Spleen (tissue), 7 donors: ENCODE results near the gene NEO1.

Experiments
- POLR2A ChIP-seq, 3 donors: fragments of 450-650 bp; IDR thresholded peaks; one replicate each; pipeline ENCODE4 v1.5.1; 2017; ENCODE audit warnings: antibody characterized with exemption in 3 of 3, mild to moderate bottlenecking in 1 of 3
- POLR2AphosphoS5 ChIP-seq, 3 donors: sonication (generic); formaldehyde crosslinking; IDR thresholded peaks; one replicate each; pipeline ENCODE4 v1.5.1; 2017; ENCODE audit warnings: antibody characterized with exemption in 3 of 3
- TF ChIP-seq, protein P1 (sequence below), 11 experiments: fragments of 200-600 bp in 7 of 11; fragments of 450-650 bp in 4 of 11; sonication (generic) in 4 of 11; IDR thresholded peaks in 8 of 11; conservative IDR thresholded peaks in 3 of 11; 1 replicate in 7 of 11; 2 replicates in 4 of 11; pipeline versions ENCODE4 v1.4.0 to v1.8.0; 2016 to 2021; ENCODE audit warnings: antibody characterized with exemption in 11 of 11, inconsistent platforms in 4 of 11, mild to moderate bottlenecking in 1 of 11
- donor health status: DM: no; HTN: no; CAD: no; lungs with moderate emphysema.
- donor health status: DM: no; HTN: no; CAD: no.
- donor health status: DM: no; HTN: no; CAD: no.

- TF ChIP-seq, protein P1, sequence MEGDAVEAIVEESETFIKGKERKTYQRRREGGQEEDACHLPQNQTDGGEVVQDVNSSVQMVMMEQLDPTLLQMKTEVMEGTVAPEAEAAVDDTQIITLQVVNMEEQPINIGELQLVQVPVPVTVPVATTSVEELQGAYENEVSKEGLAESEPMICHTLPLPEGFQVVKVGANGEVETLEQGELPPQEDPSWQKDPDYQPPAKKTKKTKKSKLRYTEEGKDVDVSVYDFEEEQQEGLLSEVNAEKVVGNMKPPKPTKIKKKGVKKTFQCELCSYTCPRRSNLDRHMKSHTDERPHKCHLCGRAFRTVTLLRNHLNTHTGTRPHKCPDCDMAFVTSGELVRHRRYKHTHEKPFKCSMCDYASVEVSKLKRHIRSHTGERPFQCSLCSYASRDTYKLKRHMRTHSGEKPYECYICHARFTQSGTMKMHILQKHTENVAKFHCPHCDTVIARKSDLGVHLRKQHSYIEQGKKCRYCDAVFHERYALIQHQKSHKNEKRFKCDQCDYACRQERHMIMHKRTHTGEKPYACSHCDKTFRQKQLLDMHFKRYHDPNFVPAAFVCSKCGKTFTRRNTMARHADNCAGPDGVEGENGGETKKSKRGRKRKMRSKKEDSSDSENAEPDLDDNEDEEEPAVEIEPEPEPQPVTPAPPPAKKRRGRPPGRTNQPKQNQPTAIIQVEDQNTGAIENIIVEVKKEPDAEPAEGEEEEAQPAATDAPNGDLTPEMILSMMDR (IDR thresholded peaks at IDR 0.05 in 8 of 11, conservative IDR thresholded peaks at IDR 0.05 in 3 of 11) = no peak
- TF ChIP-seq POLR2A (IDR thresholded peaks at IDR 0.05) (no peak), POLR2AphosphoS5 (IDR thresholded peaks at IDR 0.05) (no peak)
Observed at GRCh38 chr15:73005446-73005845, 46.8 kb upstream of the NEO1 start.
